Testis (tissue), 3 donors: Measurements from ENCODE around the gene A1BG. TPM values are rescaled to one million over a fixed set of nuclear protein-coding genes. Genes with fewer than 3 reads are reported as not detected.

Source experiments
- DNase-seq: peaks from one replicate; pipeline ENCODE4 v3.0.0-alpha.2; 2019
- H3K27ac ChIP-seq, 2 donors: fragments of 200-600 bp; sonication (generic); one replicate each; pipeline ENCODE4 v1.5.1; 2019
- H3K27me3 ChIP-seq: fragments of 200-600 bp; sonication (generic); one replicate; pipeline ENCODE4 v1.5.1; 2019
- H3K36me3 ChIP-seq: fragments of 200-600 bp; sonication (generic); one replicate; pipeline ENCODE4 v1.5.1; 2017; ENCODE audit warnings: low read depth; ENCODE audit errors: missing control alignments
- H3K4me1 ChIP-seq: fragments of 200-600 bp; sonication (generic); one replicate; pipeline ENCODE4 v1.5.1; 2019
- H3K4me3 ChIP-seq, 2 donors: fragments of 200-600 bp; sonication (generic); one replicate each; pipeline ENCODE4 v1.5.1; 2017 to 2019
- H3K9me3 ChIP-seq: fragments of 200-600 bp; sonication (generic); one replicate; pipeline ENCODE4 v1.5.1; 2017
- CTCF ChIP-seq, 3 experiments: fragments of 450-650 bp in 2 of 3; fragments of 200-600 bp in 1 of 3; sonication (generic) in 1 of 3; IDR thresholded peaks; one replicate each; pipeline ENCODE4 v1.5.1; 2016 to 2019; ENCODE audit warnings: antibody characterized with exemption in 3 of 3, mild to moderate bottlenecking in 2 of 3, moderate library complexity in 1 of 3
- POLR2A ChIP-seq: fragments of 450-650 bp; IDR thresholded peaks from one replicate; pipeline ENCODE4 v1.6.1; 2017; ENCODE audit warnings: antibody characterized with exemption, mild to moderate bottlenecking, moderate library complexity
- WGBS, 2 donors: methylation state at CpG; one replicate each; pipeline ENCODE4 v1.1.5; 2018; 5-methylcytosine and 5-hydroxymethylcytosine counted together
- intact Hi-C: fragments of 100-400 bp; cut with DNase I; formaldehyde crosslinking; loops from one replicate; pipeline ENCODE4 v1.15.1; 2023; ENCODE audit warnings: low total_unique reads
- microRNA-seq, 2 donors: library from miRNA; unstranded; fragments of <30 nt; microRNA quantifications; one replicate each; pipeline ENCODE4, GENCODE V29; 2016; ENCODE audit warnings: borderline number of aligned reads in 2 of 2, borderline replicate concordance in 1 of 2
- polyA plus RNA-seq: library from polyadenylated mRNA; stranded (reverse); fragments of 350-450 nt; fragmentation: Illumina TruSeq; extraction: RNeasy Lipid Tissue Mini Kit (QIAGEN cat#74804); gene quantifications from one replicate; pipeline ENCODE4 v1.2.3, GENCODE V29; 2014; ENCODE audit warnings: low read depth, low replicate concordance; ENCODE audit not compliant: insufficient read depth
- small RNA-seq, 2 donors: library from RNA; depleted of rRNA; stranded (forward); fragments of <200 nt; gene quantifications; one replicate each; pipeline ENCODE3, GENCODE V24; 2016
- total RNA-seq, 2 donors: library from RNA; depleted of rRNA; stranded (reverse); fragments of >200 nt; gene quantifications; one replicate each; pipeline ENCODE4 v1.2.3, GENCODE V29; 2016

The A1BG gene
- total and polyA plus RNA-seq, 3 donors from 2014 or later = 3.5 to 13.1 (median 4.5) TPM

- no peaks in the 10 kb centered on the region for H3K4me1 ChIP-seq
- 86 to 98% methylated on average over 7 of the region's 7 CpGs for WGBS, 2 donors
- no peak overlapping the region for H3K27ac ChIP-seq
- no peaks in the 10 kb centered on the region for H3K27me3 ChIP-seq
- no peaks in the 10 kb centered on the region for H3K9me3 ChIP-seq
- no peaks in the 10 kb centered on the region for H3K36me3 ChIP-seq
- DNase-seq = no peak
- TF ChIP-seq CTCF (IDR thresholded peaks at IDR 0.05) (no peak), POLR2A (no peak)
- intact Hi-C loops = no loop called here
- H3K4me3 ChIP-seq = no peak overlapping the region
Observed at GRCh38 chr19:58300620-58301019, 52.7 kb downstream of the A1BG start.

GRCh38 chr19:58296104-58296503, 57.2 kb downstream of the A1BG start:
- DNase-seq = no peak
- WGBS, 2 donors = 94 to 95% methylated on average over 7 of the region's 7 CpGs

More at GRCh38 chr19:58296104-58296503, 57.2 kb downstream of the A1BG start:
- no peaks in the 10 kb centered on the region for H3K4me1 ChIP-seq
- intact Hi-C loops = no loop called here
- no peak overlapping the region for H3K27ac ChIP-seq
- H3K9me3 ChIP-seq = no peaks in the 10 kb centered on the region
- H3K36me3 ChIP-seq = peaks cover 4% of the 10 kb centered on the region
- H3K4me3 ChIP-seq = no peak overlapping the region
- no peaks in the 10 kb centered on the region for H3K27me3 ChIP-seq
- TF ChIP-seq POLR2A (no peak), CTCF (IDR thresholded peaks at IDR 0.05) (no peak)

Small RNA genes within 50 kb of the gene (microRNA-seq; reads per million reads assigned to microRNA genes)
- gene MIR4754 (0 reads per million in 2 donors), gene MIR6806 (0 to 0.69 reads per million in 2 donors)

Small RNA genes within 50 kb of the gene (small RNA-seq; reads per million reads assigned to genes)
- gene MIR4754 (0 to 0.09 reads per million in 2 donors), gene MIR6806 (0 reads per million in 2 donors), gene RNA5SP473 (0 to 0.09 reads per million in 2 donors)

Other genes with a start within 250 kb of the A1BG start
- 10 to 100 TPM; 19.8 to 20.7 TPM for gene ZNF329, start 202.7 kb downstream of the A1BG start, total RNA-seq
- 24.2 TPM for gene ZNF329, start 202.7 kb downstream of the A1BG start, polyA plus RNA-seq
- gene ZNF274, start 170.4 kb downstream of the A1BG start, total RNA-seq = 10 to 100 TPM; 42.6 to 48.0 TPM
- gene ZNF274, start 170.4 kb downstream of the A1BG start, polyA plus RNA-seq = 34.2 TPM
- 10 to 100 TPM; 92.2 to 93.9 TPM for gene ZNF544, start 124.6 kb downstream of the A1BG start, total RNA-seq
- gene ZNF544, start 124.6 kb downstream of the A1BG start, polyA plus RNA-seq = 45.8 TPM
- gene ZNF8, start 74.5 kb downstream of the A1BG start, total RNA-seq = 10 to 100 TPM in 1 of 2 donors, 1 to 10 TPM in 1; 9.6 to 10.4 TPM
- gene ZNF8, start 74.5 kb downstream of the A1BG start, polyA plus RNA-seq = 2.6 TPM
- 10 to 100 TPM; 48.9 to 58.5 TPM for gene ERVK3-1, start 48.1 kb downstream of the A1BG start, total RNA-seq
- 34.0 TPM for gene ERVK3-1, start 48.1 kb downstream of the A1BG start, polyA plus RNA-seq
- 1 to 10 TPM; 3.5 to 4.9 TPM for gene ZSCAN22, start 26.5 kb downstream of the A1BG start, total RNA-seq
- 2.4 TPM for gene ZSCAN22, start 26.5 kb downstream of the A1BG start, polyA plus RNA-seq
- gene ZNF497, start 9.3 kb upstream of the A1BG start, total RNA-seq = 10 to 100 TPM; 10.3 to 10.7 TPM
- gene ZNF497, start 9.3 kb upstream of the A1BG start, polyA plus RNA-seq = 2.6 TPM
- gene ZNF837, start 27.5 kb upstream of the A1BG start, total RNA-seq = 1 to 10 TPM; 6.2 to 9.3 TPM
- 1.3 TPM for gene ZNF837, start 27.5 kb upstream of the A1BG start, polyA plus RNA-seq
- 1,000 to 10,000 TPM in 1 of 2 donors, 100 to 1,000 TPM in 1; 437 to 1,004 TPM for gene RPS5, start 33.8 kb upstream of the A1BG start, total RNA-seq
- gene RPS5, start 33.8 kb upstream of the A1BG start, polyA plus RNA-seq = 746 TPM
- not detected for gene RNF225, start 42.2 kb upstream of the A1BG start, total RNA-seq
- gene RNF225, start 42.2 kb upstream of the A1BG start, polyA plus RNA-seq = not detected
- 10 to 100 TPM; 22.1 to 33.9 TPM for gene ZNF584, start 55.2 kb upstream of the A1BG start, total RNA-seq
- 10.4 TPM for gene ZNF584, start 55.2 kb upstream of the A1BG start, polyA plus RNA-seq
- 10 to 100 TPM; 11.4 to 11.6 TPM for gene ZNF132, start 86.7 kb upstream of the A1BG start, total RNA-seq
- gene ZNF132, start 86.7 kb upstream of the A1BG start, polyA plus RNA-seq = 5.5 TPM
- gene ZNF324B, start 98.1 kb upstream of the A1BG start, total RNA-seq = 10 to 100 TPM in 1 of 2 donors, 1 to 10 TPM in 1; 8.5 to 15.8 TPM
- 4.8 TPM for gene ZNF324B, start 98.1 kb upstream of the A1BG start, polyA plus RNA-seq
- gene ZNF324, start 113.6 kb upstream of the A1BG start, total RNA-seq = 10 to 100 TPM; 23.2 to 24.8 TPM
- 7.8 TPM for gene ZNF324, start 113.6 kb upstream of the A1BG start, polyA plus RNA-seq
- 10 to 100 TPM; 33.6 to 38.7 TPM for gene ZNF446, start 122.9 kb upstream of the A1BG start, total RNA-seq
- gene ZNF446, start 122.9 kb upstream of the A1BG start, polyA plus RNA-seq = 24.3 TPM
- gene SLC27A5, start 158.5 kb upstream of the A1BG start, total RNA-seq = 10 to 100 TPM; 29.1 to 37.8 TPM
- gene SLC27A5, start 158.5 kb upstream of the A1BG start, polyA plus RNA-seq = 63.6 TPM
- gene ZBTB45, start 166.3 kb upstream of the A1BG start, total RNA-seq = 10 to 100 TPM; 14.0 to 15.1 TPM
- 6.9 TPM for gene ZBTB45, start 166.3 kb upstream of the A1BG start, polyA plus RNA-seq
- gene TRIM28, start 190.6 kb upstream of the A1BG start, total RNA-seq = 100 to 1,000 TPM; 415 to 521 TPM
- gene TRIM28, start 190.6 kb upstream of the A1BG start, polyA plus RNA-seq = 694 TPM
- 100 to 1,000 TPM; 115 to 126 TPM for gene CHMP2A, start 201.6 kb upstream of the A1BG start, total RNA-seq
- gene CHMP2A, start 201.6 kb upstream of the A1BG start, polyA plus RNA-seq = 155 TPM
- gene UBE2M, start 205.1 kb upstream of the A1BG start, total RNA-seq = 10 to 100 TPM; 65.0 to 65.2 TPM
- 155 TPM for gene UBE2M, start 205.1 kb upstream of the A1BG start, polyA plus RNA-seq
- gene MZF1, start 219.8 kb upstream of the A1BG start, total RNA-seq = 10 to 100 TPM; 55.8 to 56.1 TPM
- gene MZF1, start 219.8 kb upstream of the A1BG start, polyA plus RNA-seq = 23.9 TPM